Measurements from ENCODE around the gene CHST11. TPM values are rescaled to one million over a fixed set of nuclear protein-coding genes. Genes with fewer than 3 reads are reported as not detected.

The CHST11 gene
- total RNA-seq, 1 experiment from 2014 or later = 6.7 TPM

DNA sequence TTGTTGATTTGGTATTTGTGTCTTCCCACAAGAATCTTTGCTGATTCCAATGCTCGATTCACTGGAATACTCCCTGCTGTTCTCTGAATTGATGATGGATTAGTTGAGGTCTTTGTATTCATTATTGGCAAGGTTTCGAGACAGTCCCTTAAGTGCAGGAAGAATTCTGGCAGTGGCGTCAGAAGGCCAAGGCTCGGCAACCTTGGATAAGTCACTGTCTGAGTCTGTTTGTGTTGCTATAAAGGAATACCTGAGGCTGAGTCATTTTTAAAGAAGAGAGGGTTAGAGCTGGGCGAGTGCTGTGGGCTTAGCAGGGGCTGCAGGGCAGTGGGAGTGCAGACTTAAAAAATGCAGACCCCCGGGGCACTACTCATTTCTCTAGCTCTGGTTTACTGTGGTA lies 56.9 kb downstream of the CHST11 start:
- WGBS (ENCODE audit: extremely low coverage, insufficient read length, low lambda C conversion rate) = no CpG with 5 or more reads among the region's 6 CpGs
- no peaks in the 10 kb centered on the region for H3K79me2 ChIP-seq (ENCODE audit: insufficient read depth, low read length)
- no peak overlapping the region for H3K27ac Mint-ChIP-seq

More for the DNA sequence above, 56.9 kb downstream of the CHST11 start:
- peaks cover 2% of the 10 kb centered on the region; the same call in 1 of the 2 replicates for H3K4me1 ChIP-seq (ENCODE audit: insufficient read depth, low read length)
- no peak overlapping the region for H2BK12ac ChIP-seq (ENCODE audit: insufficient read length, low read depth, low read length)
- no peak overlapping the region for H4K5ac ChIP-seq (ENCODE audit: insufficient read length, low read depth, low read length)
- no peak overlapping the region for H3K23ac ChIP-seq (ENCODE audit: insufficient read length, low read depth, low read length)
- H3K4ac ChIP-seq (ENCODE audit: low read depth, low read length) = no peak overlapping the region
- Mint-ChIP-seq H3K4me1 (peaks cover 10 to 21% of the 10 kb centered on the region in 2 experiments), H3K27me3 (ENCODE audit: low read depth) (no peaks in the 10 kb centered on the region), H3K9me3 (no peaks in the 10 kb centered on the region), H3K4me3 (no peak overlapping the region), H3K36me3 (ENCODE audit: insufficient read depth in 1 of 3, low read depth in 3 of 3) (peaks cover 0 to 5% (median 0%) of the 10 kb centered on the region in 3 experiments; a peak in 2 of 7 replicates)
- H3K9ac ChIP-seq (ENCODE audit: extremely low read depth, insufficient read length, low read length) = no peak overlapping the region
- no peaks in the 10 kb centered on the region for H3K23me2 ChIP-seq (ENCODE audit: insufficient read length, low read depth, low read length, poor library complexity, severe bottlenecking)
- no peak overlapping the region for H3K18ac ChIP-seq (ENCODE audit: insufficient read length, low read depth, low read length)
- DNase-seq = no peak
- no peak overlapping the region for H3K4me2 ChIP-seq (ENCODE audit: insufficient read depth, insufficient read length, low read length)
- no peak overlapping the region for H3K14ac ChIP-seq (ENCODE audit: insufficient read depth, low read length)
- H4K20me1 ChIP-seq (ENCODE audit: control insufficient read depth, insufficient read depth, insufficient read length) = no peaks in the 10 kb centered on the region
- H4K8ac ChIP-seq (replicated peaks; ENCODE audit: insufficient read length, low read depth, low read length) = no peak overlapping the region
- no peak overlapping the region for H3K27ac ChIP-seq (ENCODE audit: insufficient read length, low read depth, low read length)
- no peak overlapping the region for H3K56ac ChIP-seq (ENCODE audit: insufficient read length, low read depth, low read length)
- TF ChIP-seq, protein P1, sequence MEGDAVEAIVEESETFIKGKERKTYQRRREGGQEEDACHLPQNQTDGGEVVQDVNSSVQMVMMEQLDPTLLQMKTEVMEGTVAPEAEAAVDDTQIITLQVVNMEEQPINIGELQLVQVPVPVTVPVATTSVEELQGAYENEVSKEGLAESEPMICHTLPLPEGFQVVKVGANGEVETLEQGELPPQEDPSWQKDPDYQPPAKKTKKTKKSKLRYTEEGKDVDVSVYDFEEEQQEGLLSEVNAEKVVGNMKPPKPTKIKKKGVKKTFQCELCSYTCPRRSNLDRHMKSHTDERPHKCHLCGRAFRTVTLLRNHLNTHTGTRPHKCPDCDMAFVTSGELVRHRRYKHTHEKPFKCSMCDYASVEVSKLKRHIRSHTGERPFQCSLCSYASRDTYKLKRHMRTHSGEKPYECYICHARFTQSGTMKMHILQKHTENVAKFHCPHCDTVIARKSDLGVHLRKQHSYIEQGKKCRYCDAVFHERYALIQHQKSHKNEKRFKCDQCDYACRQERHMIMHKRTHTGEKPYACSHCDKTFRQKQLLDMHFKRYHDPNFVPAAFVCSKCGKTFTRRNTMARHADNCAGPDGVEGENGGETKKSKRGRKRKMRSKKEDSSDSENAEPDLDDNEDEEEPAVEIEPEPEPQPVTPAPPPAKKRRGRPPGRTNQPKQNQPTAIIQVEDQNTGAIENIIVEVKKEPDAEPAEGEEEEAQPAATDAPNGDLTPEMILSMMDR (conservative IDR thresholded peaks at IDR 0.05) = no peak
- no peak overlapping the region for H2BK120ac ChIP-seq (ENCODE audit: low read depth, low read length, poor library complexity, severe bottlenecking)
- no peak overlapping the region for H4K91ac ChIP-seq (ENCODE audit: insufficient read length, low read depth, low read length)
- no peak overlapping the region for H3T11ph ChIP-seq (ENCODE audit: low read length)
- H2AK5ac ChIP-seq (ENCODE audit: insufficient read length, low read length) = no peak overlapping the region
- H3K79me1 ChIP-seq (ENCODE audit: insufficient read depth, low read depth, low read length, poor library complexity, severe bottlenecking) = no peaks in the 10 kb centered on the region
- no peak overlapping the region for H2BK20ac ChIP-seq (ENCODE audit: low read depth, low read length, poor library complexity, severe bottlenecking)
- no peaks in the 10 kb centered on the region for H3K27me3 ChIP-seq (ENCODE audit: insufficient read depth, low read length)
- H2AFZ ChIP-seq (ENCODE audit: low read length) = no peak overlapping the region
- H2BK15ac ChIP-seq (ENCODE audit: low read depth, low read length) = no peak overlapping the region
- no peak overlapping the region for H2BK5ac ChIP-seq (ENCODE audit: insufficient read length, low read length)
- no peaks in the 10 kb centered on the region for H3K9me3 ChIP-seq (ENCODE audit: control insufficient read depth, low read depth, low read length)
